GM19468 (cell line): ENCODE results near the gene SMG7.
A peak's percentile ranks its signal among the peaks of the same experiment; 100 is the strongest.

Experiments
- ATAC-seq: cut with Tn5 transposase; IDR thresholded peaks from one replicate; pipeline ENCODE4 v1.9.1; 2021; ENCODE audit warnings: mild to moderate bottlenecking, moderate library complexity, moderate number of reproducible peaks; ENCODE audit not compliant: unreplicated experiment; ENCODE audit errors: extremely low read depth

Gene SMG7

GRCh38 chr1:183470147-183470960 lies 1.9 kb upstream of the SMG7 start:
- peak; percentile 21 for ATAC-seq

- ATAC-seq = peak; percentile 1
These were observed 1.1 kb upstream of the SMG7 start for GRCh38 chr1:183470961-183471742.

GRCh38 chr1:183471743-183472487 lies 384 bp upstream of the SMG7 start:
- peak; percentile 29 for ATAC-seq

- ATAC-seq = no peak
These were observed 878 bp downstream of the SMG7 start for GRCh38 chr1:183473217-183473536.

- no peak for ATAC-seq
These were observed 3.8 kb downstream of the SMG7 start for GRCh38 chr1:183476081-183476480.

GRCh38 chr1:183477986-183478781 lies 5.9 kb downstream of the SMG7 start:
- peak; percentile 19 for ATAC-seq

GRCh38 chr1:183480971-183481441 lies 8.7 kb downstream of the SMG7 start:
- no peak for ATAC-seq

- ATAC-seq = no peak
These were observed 10.9 kb downstream of the SMG7 start for GRCh38 chr1:183483224-183483623.

- no peak for ATAC-seq
These were observed 12.0 kb downstream of the SMG7 start for GRCh38 chr1:183484254-183484653.

GRCh38 chr1:183484851-183485250 lies 12.6 kb downstream of the SMG7 start:
- ATAC-seq = no peak

- no peak for ATAC-seq
These were observed 15.6 kb downstream of the SMG7 start for GRCh38 chr1:183487674-183488442.

GRCh38 chr1:183490932-183491331 lies 18.6 kb downstream of the SMG7 start:
- ATAC-seq = no peak

GRCh38 chr1:183493540-183494245 lies 21.4 kb downstream of the SMG7 start:
- no peak for ATAC-seq

GRCh38 chr1:183495420-183495819 lies 23.1 kb downstream of the SMG7 start:
- ATAC-seq = no peak

- no peak for ATAC-seq
These were observed 24.9 kb downstream of the SMG7 start for GRCh38 chr1:183497218-183497617.

- no peak for ATAC-seq
These were observed 26.2 kb downstream of the SMG7 start for GRCh38 chr1:183498342-183498991.

GRCh38 chr1:183505454-183506089 lies 33.3 kb downstream of the SMG7 start:
- no peak for ATAC-seq

- ATAC-seq = no peak
These were observed 34.3 kb downstream of the SMG7 start for GRCh38 chr1:183506561-183506960.
